ENCODE data around the gene ALS2CL.

Gene ALS2CL

GRCh38 chr3:46662771-46663551 is 30.5 kb downstream of the ALS2CL start:
- no peak for DNase-seq (ENCODE audit: low read depth)
- no peak for TF ChIP-seq CTCF (IDR thresholded peaks at IDR 0.05; ENCODE audit: control insufficient read depth, insufficient read depth, low read depth, low read length, missing control alignments)
- no peak overlapping the region for H3K4me3 ChIP-seq (ENCODE audit: control insufficient read depth, low read depth, low read length)

GRCh38 chr3:46661776-46662766 is 31.4 kb downstream of the ALS2CL start:
- H3K4me3 ChIP-seq (ENCODE audit: control insufficient read depth, low read depth, low read length) = no peak overlapping the region
- no peak for TF ChIP-seq CTCF (IDR thresholded peaks at IDR 0.05; ENCODE audit: control insufficient read depth, insufficient read depth, low read depth, low read length, missing control alignments)
- no peak for DNase-seq (ENCODE audit: low read depth)

- DNase-seq (ENCODE audit: low read depth) = no peak
- no peak overlapping the region for H3K4me3 ChIP-seq (ENCODE audit: control insufficient read depth, low read depth, low read length)
- TF ChIP-seq CTCF (IDR thresholded peaks at IDR 0.05; ENCODE audit: control insufficient read depth, insufficient read depth, low read depth, low read length, missing control alignments) = no peak
Observed at GRCh38 chr3:46660543-46661523, 32.6 kb downstream of the ALS2CL start.

- DNase-seq (ENCODE audit: low read depth) = no peak
- H3K4me3 ChIP-seq (ENCODE audit: control insufficient read depth, low read depth, low read length) = no peak overlapping the region
- no peak for TF ChIP-seq CTCF (IDR thresholded peaks at IDR 0.05; ENCODE audit: control insufficient read depth, insufficient read depth, low read depth, low read length, missing control alignments)
Observed at GRCh38 chr3:46660003-46660402, 33.5 kb downstream of the ALS2CL start.

GRCh38 chr3:46659285-46659684 is 34.2 kb downstream of the ALS2CL start:
- TF ChIP-seq CTCF (IDR thresholded peaks at IDR 0.05; ENCODE audit: control insufficient read depth, insufficient read depth, low read depth, low read length, missing control alignments) = no peak
- no peak overlapping the region for H3K4me3 ChIP-seq (ENCODE audit: control insufficient read depth, low read depth, low read length)
- DNase-seq (ENCODE audit: low read depth) = no peak
